K562 (cell line): ENCODE results near the gene TDRD6. TPM values are rescaled to one million over a fixed set of nuclear protein-coding genes. Genes with fewer than 3 reads are reported as not detected.

Source experiments
- CBX1 ChIP-seq: sonication (generic); IDR thresholded peaks from 2 replicates; pipeline ENCODE4 v1.6.1; 2016; ENCODE audit warnings: antibody characterized with exemption, low read depth, mild to moderate bottlenecking
- CTBP1 ChIP-seq: fragments of 450-650 bp; IDR thresholded peaks from 2 replicates; pipeline ENCODE4 v1.6.1; 2016; ENCODE audit warnings: borderline replicate concordance
- ELF4 ChIP-seq: fragments of 450-650 bp; formaldehyde crosslinking; IDR thresholded peaks from 2 replicates; pipeline ENCODE4 v1.4.0; 2022; ENCODE audit warnings: missing genetic modification characterization
- FOS ChIP-seq: IDR thresholded peaks from 3 replicates; pipeline ENCODE4 v1.6.1; 2011; ENCODE audit not compliant: insufficient read length; ENCODE audit errors: extremely low read depth
- FOSL1 ChIP-seq: fragments of 200-800 bp; sonication (Bioruptor generic); conservative IDR thresholded peaks from 2 replicates; pipeline ENCODE4 v1.6.1; 2016; ENCODE audit warnings: missing genetic modification characterization, missing compliant biosample characterization
- GABPA ChIP-seq: fragments of 200-800 bp; sonication (Bioruptor generic); conservative IDR thresholded peaks from 2 replicates; pipeline ENCODE4 v1.6.1; 2016; ENCODE audit warnings: low read depth, missing genetic modification characterization, missing compliant biosample characterization
- GATAD2A ChIP-seq: fragments of 450-650 bp; IDR thresholded peaks from 2 replicates; pipeline ENCODE4 v1.6.1; 2017
- HCFC1 ChIP-seq: IDR thresholded peaks from 2 replicates; pipeline ENCODE4 v1.6.1; 2012; ENCODE audit warnings: low read depth, low read length, improper control_type of control experiment
- HDAC8 ChIP-seq: fragments of 450-650 bp; IDR thresholded peaks from 2 replicates; pipeline ENCODE4 v1.6.1; 2016; ENCODE audit warnings: mild to moderate bottlenecking, missing genetic modification characterization, moderate library complexity, missing compliant biosample characterization
- HOXB6 ChIP-seq: fragments of 250-450 bp; sonication (Bioruptor Pico); IDR thresholded peaks from 2 replicates; pipeline ENCODE4 v1.5.1; 2022; ENCODE audit warnings: mild to moderate bottlenecking, borderline replicate concordance
- KDM4B ChIP-seq, 2 experiments: fragments of 450-650 bp in 1 of 2; sonication (generic) in 1 of 2; IDR thresholded peaks; 2 replicates each; pipeline ENCODE4 v1.6.1; 2016 to 2017; ENCODE audit warnings: borderline replicate concordance in 2 of 2, antibody characterized with exemption in 1 of 2, low read depth in 1 of 2, mild to moderate bottlenecking in 1 of 2
- KLF1 ChIP-seq: fragments of 450-650 bp; IDR thresholded peaks from 2 replicates; pipeline ENCODE4 v1.6.1; 2016; ENCODE audit warnings: missing genetic modification characterization, missing compliant biosample characterization
- MCM3 ChIP-seq: fragments of 450-650 bp; IDR thresholded peaks from 2 replicates; pipeline ENCODE4 v1.6.1; 2016
- MEF2A ChIP-seq: IDR thresholded peaks from 2 replicates; pipeline ENCODE4 v1.6.1; 2011; ENCODE audit warnings: low read depth, mild to moderate bottlenecking, low read length, moderate library complexity; ENCODE audit not compliant: control insufficient read depth
- MXI1 ChIP-seq: IDR thresholded peaks from 2 replicates; pipeline ENCODE4 v1.6.1; 2011; ENCODE audit warnings: low read depth, mild to moderate bottlenecking, improper control_type of control experiment, low read length
- MYBL2 ChIP-seq, 2 experiments: fragments of 450-650 bp in 1 of 2; sonication (generic) in 1 of 2; formaldehyde crosslinking in 1 of 2; IDR thresholded peaks; 2 replicates each; pipeline versions ENCODE4 v1.6.1 to v1.8.1; 2017 to 2022; ENCODE audit warnings: borderline replicate concordance in 1 of 2, inconsistent platforms in 1 of 2, low read depth in 1 of 2, mild to moderate bottlenecking in 1 of 2, missing genetic modification reagents in 1 of 2, moderate library complexity in 1 of 2
- NELFE ChIP-seq: IDR thresholded peaks from 2 replicates; pipeline ENCODE4 v1.6.1; 2011; ENCODE audit warnings: mild to moderate bottlenecking; ENCODE audit not compliant: insufficient read depth, insufficient read length
- NFIC ChIP-seq: fragments of 450-650 bp; IDR thresholded peaks from 2 replicates; pipeline ENCODE4 v1.6.1; 2017; ENCODE audit warnings: mild to moderate bottlenecking, inconsistent platforms
- NFYB ChIP-seq: IDR thresholded peaks from 2 replicates; pipeline ENCODE4 v1.6.1; 2011; ENCODE audit warnings: mild to moderate bottlenecking, moderate library complexity; ENCODE audit not compliant: insufficient read length; ENCODE audit errors: extremely low read depth
- NR2C2 ChIP-seq, 2 experiments: fragments of 200-800 bp in 1 of 2; sonication (Bioruptor generic) in 1 of 2; sonication (generic) in 1 of 2; formaldehyde crosslinking in 1 of 2; IDR thresholded peaks; 2 replicates each; pipeline versions ENCODE4 v1.6.1 to v1.8.0; 2016 to 2022; ENCODE audit warnings: mild to moderate bottlenecking in 1 of 2, missing compliant biosample characterization in 1 of 2, missing genetic modification characterization in 1 of 2, missing genetic modification reagents in 1 of 2
- RBFOX2 ChIP-seq: fragments of 200-400 bp; formaldehyde crosslinking; IDR thresholded peaks from 2 replicates; pipeline ENCODE4 v1.6.1; 2017; ENCODE audit warnings: low read depth, mild to moderate bottlenecking, low read length, moderate library complexity
- RBM14 ChIP-seq: fragments of 200-400 bp; formaldehyde crosslinking; IDR thresholded peaks from 2 replicates; pipeline ENCODE4 v1.6.1; 2018; ENCODE audit warnings: low read depth, mild to moderate bottlenecking, low read length, moderate library complexity, borderline replicate concordance; ENCODE audit not compliant: insufficient read depth
- ZC3H4 ChIP-seq: sonication (generic); formaldehyde crosslinking; IDR thresholded peaks from 2 replicates; pipeline ENCODE4 v1.9.0; 2021; ENCODE audit warnings: missing genetic modification reagents, borderline replicate concordance
- ZNF253 ChIP-seq: fragments of 250-450 bp; sonication (Bioruptor Pico); conservative IDR thresholded peaks from 2 replicates; pipeline ENCODE4 v1.6.1; 2021; ENCODE audit warnings: mild to moderate bottlenecking
- polyA plus RNA-seq, 8 experiments: library from polyadenylated mRNA; depleted of rRNA in 4 of 8; stranded (reverse) in 5 of 8; unstranded in 3 of 8; fragments of >200 nt; fragmentation: Nextera tagmentation in 2 of 8; fragmentation: Illumina TruSeq in 1 of 8; extraction: Ambion mirVana in 2 of 8; extraction: Trizol in 1 of 8; gene quantifications; 2 replicates each; pipeline versions ENCODE4 v1.2.1 to v1.2.3, GENCODE V29; 2011 to 2014; ENCODE audit warnings: inconsistent platforms in 1 of 8, missing spikeins in 1 of 8
- total RNA-seq, 7 experiments: library from RNA; depleted of rRNA in 6 of 7; stranded (reverse); fragments of >200 nt in 6 of 7; fragmentation: Illumina TruSeq in 2 of 7; extraction: Trizol in 2 of 7; gene quantifications; 2 replicates each; pipeline versions ENCODE4 v1.2.1 to v1.2.3, GENCODE V29; 2011 to 2021; ENCODE audit warnings: low replicate concordance in 1 of 7
- TF ChIP-seq, protein P1 (sequence below): fragments of 250-450 bp; sonication (Bioruptor Pico); IDR thresholded peaks from 2 replicates; pipeline ENCODE4 v1.4.0; 2020; ENCODE audit warnings: mild to moderate bottlenecking, moderate library complexity
- TF ChIP-seq, protein P2 (sequence below): IDR thresholded peaks from 2 replicates; pipeline ENCODE4 v1.6.1; 2014; ENCODE audit warnings: antibody characterized with exemption

TDRD6 gene
- total and polyA plus RNA-seq, 9 of the 15 experiments (the other 6 are each of a cell fraction or from before 2014, with no cell fraction given), result under 0.01 to 0.53 (median 0.14) TPM; not detected in 1

DNA sequence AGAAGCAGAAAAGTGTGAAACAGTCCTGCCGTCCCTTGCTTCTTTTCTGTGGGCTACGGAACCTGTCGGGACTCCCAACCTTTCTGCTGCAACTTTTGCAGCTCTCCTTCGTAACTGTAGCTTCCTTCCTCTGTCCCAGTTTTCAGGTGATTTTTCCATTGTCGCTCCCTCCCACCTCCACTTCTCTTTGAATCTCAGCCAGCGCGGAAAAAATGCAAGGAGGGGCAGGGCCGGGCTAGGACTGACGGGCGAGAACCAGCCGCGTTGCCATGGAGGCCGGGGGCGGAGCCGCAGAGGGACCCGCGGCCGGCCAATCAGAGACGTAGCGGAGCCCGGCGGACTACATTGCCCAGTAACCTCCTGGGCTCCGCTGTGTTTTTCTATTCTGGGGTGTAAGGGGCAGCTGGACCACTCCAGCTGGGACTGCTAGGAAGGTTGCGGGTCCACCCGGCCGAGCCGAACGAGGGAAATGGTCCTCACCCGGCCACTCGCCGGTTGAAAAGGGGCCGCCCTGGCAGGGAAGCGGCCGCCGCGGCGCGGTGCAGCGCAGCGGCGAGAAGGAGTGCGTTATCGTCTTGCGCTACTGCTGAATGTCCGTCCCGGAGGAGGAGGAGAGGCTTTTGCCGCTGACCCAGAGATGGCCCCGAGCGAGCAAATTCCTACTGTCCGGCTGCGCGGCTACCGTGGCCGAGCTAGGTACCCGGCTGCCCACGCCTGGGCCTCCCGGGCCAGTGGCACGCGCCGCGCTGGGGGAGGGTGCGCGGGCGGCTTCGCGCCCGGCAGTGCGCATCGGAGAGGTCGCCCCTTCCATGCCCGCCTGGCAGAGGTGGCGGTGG lies 34.9 kb upstream of the TDRD6 start, which contains the start of the genes CYP39A1 and SLC25A27 (continued):
- TF ChIP-seq MYBL2 (IDR thresholded peaks at IDR 0.05; ENCODE audit: low read depth) (no peak), MYBL2 (CRISPR knock-in tag; IDR thresholded peaks at IDR 0.05; ENCODE audit: borderline replicate concordance) (no peak), HDAC8 (tag) (0 out of 2 replicates have a peak, but pooled peaks have one; percentile 55), KDM4B (IDR thresholded peaks at IDR 0.05; ENCODE audit: borderline replicate concordance in 2 of 2, low read depth in 1 of 2) (no peak; a peak in 1 of 4 replicates), NELFE (no peak), HOXB6 (no peak), ZNF253 (CRISPR knock-in tag) (no peak), MCM3 (no peak), FOS (peak; percentile 29), CTBP1 (0 out of 2 replicates have a peak, but pooled peaks have one; percentile 32), MXI1 (peak; percentile 54; the same call in 1 of the 2 replicates), ELF4 (CRISPR knock-in tag) (no peak), ZC3H4 (CRISPR knock-in tag) (no peak), GATAD2A (no peak), NFYB (peak; percentile 67), HCFC1 (peak; percentile 83), CBX1 (no peak), MEF2A (no peak), NR2C2 (CRISPR knock-in tag; IDR thresholded peaks at IDR 0.05) (no peak), NR2C2 (tag; IDR thresholded peaks at IDR 0.05) (no peak), FOSL1 (tag) (no peak), RBFOX2 (peak; percentile 30; the same call in 1 of the 2 replicates), RBM14 (no peak), KLF1 (tag) (no peak), GABPA (tag) (no peak), NFIC (0 out of 2 replicates have a peak, but pooled peaks have one; percentile 17)
- TF ChIP-seq, protein P1, sequence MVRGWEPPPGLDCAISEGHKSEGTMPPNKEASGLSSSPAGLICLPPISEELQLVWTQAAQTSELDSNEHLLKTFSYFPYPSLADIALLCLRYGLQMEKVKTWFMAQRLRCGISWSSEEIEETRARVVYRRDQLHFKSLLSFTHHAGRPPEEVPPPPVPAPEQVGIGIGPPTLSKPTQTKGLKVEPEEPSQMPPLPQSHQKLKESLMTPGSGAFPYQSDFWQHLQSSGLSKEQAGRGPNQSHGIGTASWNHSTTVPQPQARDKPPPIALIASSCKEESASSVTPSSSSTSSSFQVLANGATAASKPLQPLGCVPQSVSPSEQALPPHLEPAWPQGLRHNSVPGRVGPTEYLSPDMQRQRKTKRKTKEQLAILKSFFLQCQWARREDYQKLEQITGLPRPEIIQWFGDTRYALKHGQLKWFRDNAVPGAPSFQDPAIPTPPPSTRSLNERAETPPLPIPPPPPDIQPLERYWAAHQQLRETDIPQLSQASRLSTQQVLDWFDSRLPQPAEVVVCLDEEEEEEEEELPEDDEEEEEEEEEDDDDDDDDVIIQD (CRISPR knock-in tag), result no peak
- TF ChIP-seq, protein P2, sequence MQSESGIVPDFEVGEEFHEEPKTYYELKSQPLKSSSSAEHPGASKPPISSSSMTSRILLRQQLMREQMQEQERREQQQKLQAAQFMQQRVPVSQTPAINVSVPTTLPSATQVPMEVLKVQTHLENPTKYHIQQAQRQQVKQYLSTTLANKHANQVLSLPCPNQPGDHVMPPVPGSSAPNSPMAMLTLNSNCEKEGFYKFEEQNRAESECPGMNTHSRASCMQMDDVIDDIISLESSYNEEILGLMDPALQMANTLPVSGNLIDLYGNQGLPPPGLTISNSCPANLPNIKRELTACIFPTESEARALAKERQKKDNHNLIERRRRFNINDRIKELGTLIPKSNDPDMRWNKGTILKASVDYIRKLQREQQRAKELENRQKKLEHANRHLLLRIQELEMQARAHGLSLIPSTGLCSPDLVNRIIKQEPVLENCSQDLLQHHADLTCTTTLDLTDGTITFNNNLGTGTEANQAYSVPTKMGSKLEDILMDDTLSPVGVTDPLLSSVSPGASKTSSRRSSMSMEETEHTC, result no peak
